ENCODE measurements around the gene FAM24A.

- TF ChIP-seq CTCF (IDR thresholded peaks at IDR 0.05) (no peak), POLR2A (IDR thresholded peaks at IDR 0.05) (no peak)
Observed at GRCh38 chr10:122954731-122955050, 44.3 kb downstream of the FAM24A start.

Measured in lower leg skin (tissue), 3 donors.